H1 (cell line): ENCODE measurements around the gene BIN1. TPM values are rescaled to one million over a fixed set of nuclear protein-coding genes. Genes with fewer than 3 reads are reported as not detected.
A peak's percentile ranks its signal among the peaks of the same experiment; 100 is the strongest.

Experiments used
- CTCF ChIA-PET: fragments of 300-600 bp; sonication (Branson Sonifier 250); formaldehyde crosslinking; loops from one replicate; lab custom pipeline; 2021; ENCODE audit not compliant: partially characterized antibody; lab: Charles Lee
- POLR2A ChIA-PET: fragments of 300-600 bp; sonication (Branson Sonifier 250); formaldehyde crosslinking; loops from one replicate; lab custom pipeline; 2021; ENCODE audit warnings: inconsistent platforms; ENCODE audit not compliant: partially characterized antibody; lab: Charles Lee
- DNase-seq, 2 experiments: peaks; one replicate each; pipeline versions ENCODE4 v3.0.0 to v3.0.0-alpha.2; 2010 to 2022; ENCODE audit warnings: low spot score in 2 of 2, low read depth in 1 of 2, mixed read lengths in 1 of 2
- FAIRE-seq: peaks from 2 replicates; lab custom pipeline; 2011; peaks lifted over from hg19 to GRCh38; lab: Jason Lieb, UNC
- H2AFZ ChIP-seq: 2 replicates; pipeline ENCODE4 v1.8.1; 2012; ENCODE audit warnings: low read length, inconsistent platforms
- H2AK5ac ChIP-seq: 2 replicates; pipeline ENCODE4 v1.6.1; 2013; ENCODE audit warnings: low read depth, low read length
- H2BK120ac ChIP-seq: replicated peaks from 2 replicates; pipeline ENCODE3; 2013; ENCODE audit warnings: low read depth, low read length, inconsistent platforms
- H2BK12ac ChIP-seq: 2 replicates; pipeline ENCODE4 v1.6.1; 2013; ENCODE audit warnings: low read depth, low read length
- H2BK15ac ChIP-seq: 2 replicates; pipeline ENCODE4 v1.6.1; 2013; ENCODE audit warnings: low read length
- H2BK20ac ChIP-seq: 2 replicates; pipeline ENCODE4 v1.6.1; 2013; ENCODE audit warnings: low read length
- H2BK5ac ChIP-seq: 2 replicates; pipeline ENCODE4 v1.6.1; 2013; ENCODE audit warnings: low read depth, low read length
- H3K14ac ChIP-seq: 2 replicates; pipeline ENCODE4 v1.6.1; 2013; ENCODE audit warnings: inconsistent platforms; ENCODE audit not compliant: insufficient read length
- H3K18ac ChIP-seq: 2 replicates; pipeline ENCODE4 v1.6.1; 2013; ENCODE audit warnings: low read length; ENCODE audit errors: extremely low read depth
- H3K23ac ChIP-seq: 2 replicates; pipeline ENCODE4 v1.6.1; 2013; ENCODE audit warnings: inconsistent platforms; ENCODE audit not compliant: insufficient read length
- H3K23me2 ChIP-seq: 2 replicates; pipeline ENCODE4 v1.6.1; 2013; ENCODE audit warnings: low read depth, low read length
- H3K27ac ChIP-seq: 2 replicates; pipeline ENCODE4 v1.6.1; 2011; ENCODE audit warnings: low read depth, low read length, inconsistent platforms
- H3K27me3 ChIP-seq, 4 experiments: replicated peaks in 1 of 4; 1 replicate in 1 of 4; 2 replicates in 3 of 4; pipeline versions ENCODE4 v1.6.1 to v1.8.1; 2011 to 2013; ENCODE audit warnings: low read length in 3 of 4, mild to moderate bottlenecking in 3 of 4, inconsistent platforms in 2 of 4, mixed read lengths in 2 of 4, moderate library complexity in 1 of 4; ENCODE audit not compliant: control insufficient read depth in 3 of 4, insufficient read depth in 3 of 4; ENCODE audit errors: extremely low read depth in 1 of 4
- H3K36me3 ChIP-seq, 4 experiments: 2 replicates each; pipeline versions ENCODE4 v1.6.1 to v1.8.1; 2011 to 2013; ENCODE audit warnings: mild to moderate bottlenecking in 4 of 4, low read length in 3 of 4, moderate library complexity in 2 of 4, control low read depth in 1 of 4, inconsistent platforms in 1 of 4; ENCODE audit not compliant: insufficient read depth in 4 of 4, control insufficient read depth in 2 of 4
- H3K4ac ChIP-seq: replicated peaks from 2 replicates; pipeline ENCODE3; 2013; ENCODE audit warnings: low read length, low read depth, mixed read lengths, inconsistent platforms; ENCODE audit not compliant: insufficient read length
- H3K4me1 ChIP-seq, 4 experiments: replicated peaks in 1 of 4; 1 replicate in 1 of 4; 2 replicates in 3 of 4; pipeline versions ENCODE4 v1.6.1 to v1.8.1; 2011 to 2013; ENCODE audit warnings: low read length in 3 of 4, inconsistent platforms in 2 of 4, mixed read lengths in 1 of 4; ENCODE audit not compliant: insufficient read depth in 4 of 4, control insufficient read depth in 3 of 4
- H3K4me2 ChIP-seq, 2 experiments: 2 replicates each; pipeline versions ENCODE4 v1.6.1 to v1.8.1; 2011 to 2013; ENCODE audit warnings: low read depth in 2 of 2, low read length in 2 of 2, control low read depth in 1 of 2, inconsistent platforms in 1 of 2, mild to moderate bottlenecking in 1 of 2; ENCODE audit not compliant: insufficient read depth in 1 of 2
- H3K4me3 ChIP-seq, 4 experiments: fragments of 200-600, 300-600 bp in 1 of 4; sonication (generic), shearing (Covaris generic), sonication (Bioruptor Twin) in 1 of 4; 2 replicates each; pipeline versions ENCODE4 v1.5.1 to v1.8.1; 2011 to 2016; ENCODE audit warnings: low read length in 4 of 4, low read depth in 3 of 4, control low read depth in 2 of 4, inconsistent platforms in 2 of 4, mild to moderate bottlenecking in 2 of 4, mixed read lengths in 1 of 4, moderate library complexity in 1 of 4; ENCODE audit not compliant: insufficient read depth in 2 of 4; ENCODE audit errors: extremely low read depth in 1 of 4
- H3K56ac ChIP-seq: replicated peaks from 2 replicates; pipeline ENCODE3; 2013; ENCODE audit warnings: low read depth, mild to moderate bottlenecking, mixed read lengths, low read length, inconsistent platforms; ENCODE audit not compliant: insufficient read length
- H3K79me1 ChIP-seq: 2 replicates; pipeline ENCODE4 v1.6.1; 2013; ENCODE audit warnings: low read depth, low read length, control low read depth
- H3K79me2 ChIP-seq, 2 experiments: 2 replicates each; pipeline versions ENCODE4 v1.6.1 to v1.8.1; 2012 to 2013; ENCODE audit warnings: low read length in 2 of 2, mild to moderate bottlenecking in 2 of 2, inconsistent platforms in 1 of 2; ENCODE audit not compliant: insufficient read depth in 2 of 2, control insufficient read depth in 1 of 2
- H3K9ac ChIP-seq, 4 experiments: replicated peaks in 1 of 4; 1 replicate in 1 of 4; 2 replicates in 3 of 4; pipeline versions ENCODE4 v1.6.1 to v1.8.1; 2011 to 2013; ENCODE audit warnings: low read depth in 3 of 4, low read length in 3 of 4, control low read depth in 2 of 4, mild to moderate bottlenecking in 2 of 4, moderate library complexity in 2 of 4, inconsistent platforms in 1 of 4; ENCODE audit errors: extremely low read depth in 1 of 4
- H3K9me3 ChIP-seq, 2 experiments: 2 replicates each; pipeline versions ENCODE4 v1.6.1 to v1.8.1; 2012 to 2013; ENCODE audit warnings: mild to moderate bottlenecking in 2 of 2, moderate library complexity in 2 of 2, control low read depth in 1 of 2, inconsistent platforms in 1 of 2, low read depth in 1 of 2, low read length in 1 of 2, mixed read lengths in 1 of 2; ENCODE audit not compliant: insufficient read depth in 2 of 2
- H4K20me1 ChIP-seq, 2 experiments: replicated peaks in 1 of 2; 2 replicates each; pipeline versions ENCODE3 to v1.8.1; 2011 to 2013; ENCODE audit warnings: inconsistent platforms in 2 of 2, low read length in 2 of 2, mild to moderate bottlenecking in 1 of 2; ENCODE audit not compliant: insufficient read depth in 2 of 2, control insufficient read depth in 1 of 2
- H4K5ac ChIP-seq: 2 replicates; pipeline ENCODE4 v1.6.1; 2013; ENCODE audit warnings: low read length, low read depth, mixed read lengths, inconsistent platforms; ENCODE audit not compliant: insufficient read length
- H4K8ac ChIP-seq: 2 replicates; pipeline ENCODE4 v1.8.0; 2013; ENCODE audit warnings: mild to moderate bottlenecking, moderate library complexity, low read length, inconsistent platforms; ENCODE audit not compliant: insufficient read depth; ENCODE audit errors: extremely low read depth
- H4K91ac ChIP-seq: replicated peaks from 2 replicates; pipeline ENCODE3; 2013; ENCODE audit warnings: low read length, mixed read lengths, inconsistent platforms; ENCODE audit not compliant: insufficient read length
- BCL11A ChIP-seq, 2 experiments: IDR thresholded peaks; one replicate each; pipeline ENCODE4 v1.6.1; 2011; ENCODE audit warnings: low read depth in 2 of 2, low read length in 2 of 2, mild to moderate bottlenecking in 2 of 2
- CTBP2 ChIP-seq: IDR thresholded peaks from 2 replicates; pipeline ENCODE4 v1.7.0; 2011; ENCODE audit warnings: borderline replicate concordance, mild to moderate bottlenecking, moderate library complexity, mixed read lengths, low read length; ENCODE audit not compliant: insufficient read depth, insufficient read length
- EP300 ChIP-seq, 2 experiments: IDR thresholded peaks; 1 replicate in 1 of 2; 2 replicates in 1 of 2; pipeline ENCODE4 v1.6.1; 2011 to 2012; ENCODE audit warnings: low read depth in 2 of 2, low read length in 2 of 2, mild to moderate bottlenecking in 2 of 2, borderline replicate concordance in 1 of 2, inconsistent platforms in 1 of 2, moderate library complexity in 1 of 2
- JUN ChIP-seq: IDR thresholded peaks from 2 replicates; pipeline ENCODE4 v1.6.1; 2011; ENCODE audit warnings: low read depth, mild to moderate bottlenecking, improper control_type of control experiment, low read length
- NRF1 ChIP-seq: IDR thresholded peaks from 2 replicates; pipeline ENCODE4 v1.6.1; 2011; ENCODE audit warnings: mild to moderate bottlenecking, low read depth, low read length, improper control_type of control experiment
- SIX5 ChIP-seq: IDR thresholded peaks from 2 replicates; pipeline ENCODE4 v1.6.1; 2011; ENCODE audit warnings: mild to moderate bottlenecking, low read depth, low read length
- SUZ12 ChIP-seq: fragments of 200-600 bp; sonication (generic); IDR thresholded peaks from 2 replicates; pipeline ENCODE4 v1.6.1; 2012; ENCODE audit warnings: mild to moderate bottlenecking, inconsistent platforms, low read length, moderate library complexity, mixed read lengths
- TAF7 ChIP-seq: optimal IDR thresholded peaks from 2 replicates; pipeline ENCODE3; 2011; ENCODE audit warnings: low read depth, mild to moderate bottlenecking, inconsistent platforms, low read length, moderate library complexity, borderline replicate concordance
- TBP ChIP-seq: IDR thresholded peaks from 2 replicates; pipeline ENCODE4 v1.6.1; 2011; ENCODE audit warnings: low read depth, low read length, improper control_type of control experiment
- WGBS, 2 experiments: shearing (Covaris generic) in 1 of 2; methylation state at CpG; one replicate each; pipeline versions ENCODE4 v1.1.6 to v1.1.7; 2013 to 2015; ENCODE audit warnings: low lambda C conversion rate in 2 of 2, mixed read lengths in 2 of 2, inconsistent platforms in 1 of 2, low coverage in 1 of 2, missing lambda C conversion rate in 1 of 2; ENCODE audit not compliant: insufficient replicate concordance in 2 of 2, insufficient coverage in 1 of 2, insufficient read length in 1 of 2; ENCODE audit errors: extremely low coverage in 1 of 2, missing lambda C conversion rate in 1 of 2; 5-methylcytosine and 5-hydroxymethylcytosine counted together
- polyA plus RNA-seq, 7 experiments: library from polyadenylated mRNA; depleted of rRNA in 3 of 7; stranded (reverse) in 5 of 7; unstranded in 2 of 7; fragments of >200 nt in 5 of 7; fragments of 200-250 nt in 2 of 7; gene quantifications; 1 replicate in 5 of 7; 2 replicates in 1 of 7; 4 replicates in 1 of 7; pipeline versions ENCODE4 v1.2.1 to v1.2.3, GENCODE V29; 2011 to 2013; ENCODE audit warnings: missing spikeins in 2 of 7, mixed read lengths in 2 of 7
- total RNA-seq: library from RNA; stranded (reverse); fragmentation: NEBNext Ultra II Directional; extraction: Animal tissue kit (Norgen Biotek cat#: 25700); gene quantifications from 2 replicates; pipeline ENCODE4 v1.2.1, GENCODE V29; 2021
- TF ChIP-seq, protein P1 (sequence below): IDR thresholded peaks from 2 replicates; pipeline ENCODE4 v1.6.1; 2012; ENCODE audit warnings: low read length, inconsistent platforms

Gene BIN1
- total and polyA plus RNA-seq, 2 of the 8 experiments (the other 6 are each of a cell fraction or from before 2014, with no cell fraction given) = 23.6 to 35.6 TPM

DNA sequence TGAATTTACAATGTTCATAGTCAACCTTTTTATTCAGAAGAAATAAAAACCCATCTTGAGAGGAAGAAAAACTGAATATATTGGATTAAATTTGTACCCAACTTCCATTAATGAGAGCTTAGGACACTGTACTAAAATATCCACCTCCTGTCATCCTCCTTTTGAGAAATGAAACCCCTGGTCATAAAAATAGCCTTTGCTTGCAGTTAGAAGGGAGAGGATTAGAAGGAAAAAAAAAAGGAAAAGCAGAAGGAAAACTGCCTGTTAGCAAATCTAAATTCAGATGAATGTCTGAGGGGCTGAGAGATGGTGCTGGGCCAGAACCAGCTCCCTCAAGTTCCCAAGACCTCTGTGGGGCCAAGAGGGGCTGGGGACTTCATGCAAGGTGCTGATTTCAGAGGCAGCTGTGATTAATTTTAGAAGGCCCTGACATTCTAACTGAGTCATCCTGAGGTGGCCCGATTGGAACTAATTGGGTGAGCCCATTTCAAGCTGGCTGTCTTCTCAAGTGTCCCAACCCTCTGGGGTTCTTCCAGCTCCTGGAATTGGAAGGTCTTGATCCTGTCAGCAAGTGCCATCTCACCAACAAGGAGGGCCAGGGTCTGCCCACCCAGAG lies 38.4 kb upstream of the BIN1 start:
- Histone ChIP-seq H2AFZ (no peak overlapping the region), H3K4me3 (no peak overlapping the region), H3K79me2 (no peaks in the 10 kb centered on the region), H4K5ac (no peak overlapping the region), H3K9ac (no peak overlapping the region), H2BK120ac (no peak overlapping the region), H3K79me1 (no peaks in the 10 kb centered on the region), H3K36me3 (no peaks in the 10 kb centered on the region), H3K4me2 (no peak overlapping the region), H3K56ac (no peak overlapping the region), H3K23me2 (no peaks in the 10 kb centered on the region), H4K20me1 (no peaks in the 10 kb centered on the region), H2BK12ac (no peak overlapping the region), H3K27ac (no peak overlapping the region), H3K9me3 (no peaks in the 10 kb centered on the region), H3K4ac (no peak overlapping the region), H4K91ac (no peak overlapping the region), H2BK20ac (no peak overlapping the region), H3K27me3 (0 out of 7 replicates have a peak, but pooled peaks cover 0 to 2% (median 0%) of the 10 kb centered on the region in 4 experiments), H4K8ac (no peak overlapping the region), H3K18ac (no peak overlapping the region; the same call in 1 of the 2 replicates), H2BK15ac (no peak overlapping the region), H2BK5ac (no peak overlapping the region), H3K4me1 (0 out of 7 replicates have a peak, but pooled peaks cover 0 to 1% (median 0%) of the 10 kb centered on the region in 4 experiments), H2AK5ac (no peak overlapping the region), H3K23ac (no peak overlapping the region), H3K14ac (no peak overlapping the region)
- no peak for FAIRE-seq
- ChIA-PET CTCF (interaction anchor here (0.7 to 2.9 kb wide), 11 partner anchors 10 to 69 kb away, joined by 3 to 16 read pairs (median 4); no protein-coding TSS in a partner anchor), POLR2A (interaction anchor here (1.3 kb wide), 1 partner anchor 16 kb away, joined by 3 read pairs; no protein-coding TSS in a partner anchor)
- peak in 1 of 2 experiments; percentile 27 for DNase-seq
- 89% methylated on average over 1 of the region's 1 CpG; no CpG with 5 or more reads in 1 of the 2 experiments for WGBS, 2 experiments
- TF ChIP-seq SIX5 (no peak), NRF1 (no peak), EP300 (IDR thresholded peaks at IDR 0.05; ENCODE audit: borderline replicate concordance in 1 of 2, low read depth in 2 of 2, low read length in 2 of 2) (no peak), TBP (no peak), JUN (no peak), CTBP2 (no peak), BCL11A (IDR thresholded peaks at IDR 0.05; ENCODE audit: low read depth in 2 of 2, low read length in 2 of 2) (no peak), TAF7 (no peak), SUZ12 (no peak)
- TF ChIP-seq, protein P1, sequence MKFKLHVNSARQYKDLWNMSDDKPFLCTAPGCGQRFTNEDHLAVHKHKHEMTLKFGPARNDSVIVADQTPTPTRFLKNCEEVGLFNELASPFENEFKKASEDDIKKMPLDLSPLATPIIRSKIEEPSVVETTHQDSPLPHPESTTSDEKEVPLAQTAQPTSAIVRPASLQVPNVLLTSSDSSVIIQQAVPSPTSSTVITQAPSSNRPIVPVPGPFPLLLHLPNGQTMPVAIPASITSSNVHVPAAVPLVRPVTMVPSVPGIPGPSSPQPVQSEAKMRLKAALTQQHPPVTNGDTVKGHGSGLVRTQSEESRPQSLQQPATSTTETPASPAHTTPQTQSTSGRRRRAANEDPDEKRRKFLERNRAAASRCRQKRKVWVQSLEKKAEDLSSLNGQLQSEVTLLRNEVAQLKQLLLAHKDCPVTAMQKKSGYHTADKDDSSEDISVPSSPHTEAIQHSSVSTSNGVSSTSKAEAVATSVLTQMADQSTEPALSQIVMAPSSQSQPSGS = no peak
